Endothelial cell of umbilical vein (primary cell): ENCODE data around the gene PRM3. TPM values are rescaled to one million over a fixed set of nuclear protein-coding genes. Genes with fewer than 3 reads are reported as not detected.

Experiments
- BruUV-seq: library from RNA; stranded (reverse); fragments of 400-500 nt; replicated peaks from 2 replicates; lab custom pipeline; 2021; lab: Mats Ljungman, UMichigan
- CTCF ChIA-PET: fragments of 300-600, 350-600 bp; sonication (Branson Sonifier 250); formaldehyde crosslinking; loops from one replicate; lab custom pipeline; 2021; ENCODE audit warnings: antibody characterized with exemption, inconsistent platforms; lab: Charles Lee
- POLR2A ChIA-PET: fragments of 300-600, 350-600 bp; sonication (Branson Sonifier 250); formaldehyde crosslinking; loops from one replicate; lab custom pipeline; 2021; ENCODE audit warnings: antibody characterized with exemption, inconsistent platforms; lab: Charles Lee
- DNase-seq: peaks from one replicate; pipeline ENCODE4 v3.0.0-alpha.2; 2011; ENCODE audit warnings: low read depth, low spot score
- FAIRE-seq: peaks from 2 replicates; lab custom pipeline; 2011; peaks lifted over from hg19 to GRCh38; lab: Jason Lieb, UNC
- H2AFZ ChIP-seq: 2 replicates; pipeline ENCODE4 v1.6.0; 2012; ENCODE audit warnings: low read depth, low read length, control low read depth, inconsistent platforms
- H3K27ac ChIP-seq: 2 replicates; pipeline ENCODE4 v1.5.1; 2011; ENCODE audit warnings: low read depth, mild to moderate bottlenecking, control low read depth, low read length, moderate library complexity; ENCODE audit not compliant: insufficient read depth
- H3K27me3 ChIP-seq, 2 experiments: 2 replicates each; pipeline versions ENCODE4 v1.6.0 to v1.6.1; 2011; ENCODE audit warnings: low read length in 2 of 2, mixed read lengths in 1 of 2; ENCODE audit not compliant: control insufficient read depth in 2 of 2, insufficient read depth in 2 of 2
- H3K36me3 ChIP-seq, 2 experiments: 2 replicates in 1 of 2; 3 replicates in 1 of 2; pipeline ENCODE4 v1.5.1; 2011; ENCODE audit warnings: low read length in 2 of 2, mild to moderate bottlenecking in 1 of 2, moderate library complexity in 1 of 2; ENCODE audit not compliant: control insufficient read depth in 2 of 2, insufficient read depth in 2 of 2; ENCODE audit errors: extremely low read depth in 1 of 2
- H3K4me1 ChIP-seq: 3 replicates; pipeline ENCODE4 v1.5.1; 2011; ENCODE audit warnings: mild to moderate bottlenecking, low read length; ENCODE audit not compliant: control insufficient read depth, insufficient read depth; ENCODE audit errors: extremely low read depth
- H3K4me2 ChIP-seq: 2 replicates; pipeline ENCODE4 v1.6.1; 2011; ENCODE audit warnings: low read length, control low read depth, mixed read lengths; ENCODE audit not compliant: insufficient read depth
- H3K4me3 ChIP-seq, 3 experiments: fragments of 200-600 bp in 1 of 3; sonication (generic), shearing (Covaris generic) in 1 of 3; replicated peaks in 1 of 3; 2 replicates each; pipeline ENCODE4 v1.5.1; 2011 to 2016; ENCODE audit warnings: control low read depth in 3 of 3, low read length in 3 of 3, mild to moderate bottlenecking in 2 of 3, inconsistent platforms in 1 of 3, low read depth in 1 of 3, moderate library complexity in 1 of 3; ENCODE audit not compliant: insufficient read depth in 1 of 3
- H3K79me2 ChIP-seq: 2 replicates; pipeline ENCODE4 v1.6.0; 2012; ENCODE audit warnings: low read length, inconsistent platforms; ENCODE audit not compliant: control insufficient read depth, insufficient read depth
- H3K9ac ChIP-seq: replicated peaks from 2 replicates; pipeline ENCODE3; 2011; ENCODE audit warnings: low read length, control low read depth; ENCODE audit not compliant: insufficient read depth; ENCODE audit errors: extremely low read depth
- H3K9me1 ChIP-seq: replicated peaks from 3 replicates; pipeline ENCODE4 v1.6.0; 2011; ENCODE audit warnings: mild to moderate bottlenecking, low read length; ENCODE audit not compliant: control insufficient read depth, insufficient read depth; ENCODE audit errors: extremely low read depth
- H3K9me3 ChIP-seq: replicated peaks from 2 replicates; pipeline ENCODE4 v1.5.1; 2012; ENCODE audit warnings: low read length, inconsistent platforms; ENCODE audit not compliant: control insufficient read depth, insufficient read depth
- H4K20me1 ChIP-seq: replicated peaks from 2 replicates; pipeline ENCODE3; 2011; ENCODE audit warnings: mild to moderate bottlenecking, low read length; ENCODE audit not compliant: control insufficient read depth, insufficient read depth; ENCODE audit errors: extremely low read depth
- EZH2 ChIP-seq: IDR thresholded peaks from 2 replicates; pipeline ENCODE4 v1.6.1; 2012; ENCODE audit warnings: borderline replicate concordance, low read depth, mild to moderate bottlenecking, moderate library complexity, low read length, inconsistent platforms; ENCODE audit not compliant: severe bottlenecking
- FOS ChIP-seq: IDR thresholded peaks from 2 replicates; pipeline ENCODE4 v1.6.1; 2011; ENCODE audit warnings: mild to moderate bottlenecking, low read length, moderate library complexity, borderline replicate concordance; ENCODE audit not compliant: insufficient read depth
- GATA2 ChIP-seq: IDR thresholded peaks from 2 replicates; pipeline ENCODE4 v1.7.0; 2011; ENCODE audit warnings: low read depth, mild to moderate bottlenecking, moderate library complexity, mixed read lengths, low read length; ENCODE audit not compliant: insufficient read length, insufficient read depth
- JUN ChIP-seq: IDR thresholded peaks from 2 replicates; pipeline ENCODE4 v1.6.1; 2011; ENCODE audit warnings: borderline replicate concordance, low read depth; ENCODE audit not compliant: insufficient read length, insufficient read depth
- MYC ChIP-seq: IDR thresholded peaks from one replicate; pipeline ENCODE4 v1.6.1; 2011; ENCODE audit warnings: mild to moderate bottlenecking, low read depth, low read length
- POLR2A ChIP-seq: IDR thresholded peaks from 2 replicates; pipeline ENCODE4 v1.6.1; 2012; ENCODE audit warnings: low read depth, mild to moderate bottlenecking, control low read depth, low read length
- POLR2AphosphoS5 ChIP-seq: IDR thresholded peaks from 2 replicates; pipeline ENCODE4 v1.6.1; 2012; ENCODE audit warnings: low read depth, mild to moderate bottlenecking, control low read depth, low read length, moderate library complexity; ENCODE audit not compliant: insufficient read depth
- dilution Hi-C: fragments of 300-500 bp; cut with MboI; formaldehyde crosslinking; loops from one replicate; pipeline ENCODE4 v1.15.0; 2019; ENCODE audit warnings: low sequenced_read_pairs; ENCODE audit not compliant: extremely low pct_ligation_motif_present
- intact Hi-C: fragments of 100-400 bp; cut with micrococcal nuclease; formaldehyde crosslinking; loops from one replicate; pipeline ENCODE4 v1.10.0; 2022
- polyA plus RNA-seq, 4 experiments: library from polyadenylated mRNA; depleted of rRNA in 3 of 4; stranded (reverse) in 3 of 4; unstranded in 1 of 4; fragments of >200 nt; gene quantifications; 2 replicates each; pipeline versions ENCODE4 v1.2.1 to v1.2.3, GENCODE V29; 2011 to 2012; ENCODE audit warnings: missing spikeins in 1 of 4
- total RNA-seq: library from RNA; stranded (reverse); gene quantifications from 2 replicates; pipeline ENCODE4 v1.2.3, GENCODE V29; 2021
- TF ChIP-seq, protein P1 (sequence below), 2 donors: IDR thresholded peaks; 1 replicate in 1 of 2; 2 replicates in 1 of 2; pipeline ENCODE4 v1.5.1; 2011; ENCODE audit warnings: low read length in 2 of 2, mild to moderate bottlenecking in 2 of 2, moderate library complexity in 2 of 2, control low read depth in 1 of 2, inconsistent platforms in 1 of 2, low read depth in 1 of 2; ENCODE audit not compliant: insufficient read depth in 1 of 2; ENCODE audit errors: extremely low read depth in 1 of 2
- TF ChIP-seq, protein P2 (sequence below): IDR thresholded peaks from 2 replicates; pipeline ENCODE4 v1.6.1; 2011; ENCODE audit not compliant: insufficient read depth, insufficient read length

PRM3 gene
- total and polyA plus RNA-seq, 2 donors (not counting 3 experiments of a cell fraction or from before 2014, with no cell fraction given) = not detected

- Histone ChIP-seq H2AFZ (no peak overlapping the region), H3K4me2 (no peak overlapping the region), H3K4me3 (no peak overlapping the region), H3K9ac (no peak overlapping the region), H3K79me2 (no peaks in the 10 kb centered on the region), H3K27ac (no peak overlapping the region), H3K27me3 (peaks cover 4 to 6% of the 10 kb centered on the region in 2 experiments), H3K9me1 (no peaks in the 10 kb centered on the region), H3K9me3 (no peaks in the 10 kb centered on the region), H3K4me1 (no peaks in the 10 kb centered on the region), H3K36me3 (no peaks in the 10 kb centered on the region), H4K20me1 (no peaks in the 10 kb centered on the region)
- dilution Hi-C loops (no loop called here), intact Hi-C loops (no loop called here)
- ChIA-PET CTCF (interaction anchor here (0.6 kb wide), 1 partner anchor 212 kb away, joined by 3 read pairs; no protein-coding TSS in a partner anchor), POLR2A (no interaction called here)
- DNase-seq = no peak
- BruUV-seq = no TSS peak
- TF ChIP-seq, protein P1, sequence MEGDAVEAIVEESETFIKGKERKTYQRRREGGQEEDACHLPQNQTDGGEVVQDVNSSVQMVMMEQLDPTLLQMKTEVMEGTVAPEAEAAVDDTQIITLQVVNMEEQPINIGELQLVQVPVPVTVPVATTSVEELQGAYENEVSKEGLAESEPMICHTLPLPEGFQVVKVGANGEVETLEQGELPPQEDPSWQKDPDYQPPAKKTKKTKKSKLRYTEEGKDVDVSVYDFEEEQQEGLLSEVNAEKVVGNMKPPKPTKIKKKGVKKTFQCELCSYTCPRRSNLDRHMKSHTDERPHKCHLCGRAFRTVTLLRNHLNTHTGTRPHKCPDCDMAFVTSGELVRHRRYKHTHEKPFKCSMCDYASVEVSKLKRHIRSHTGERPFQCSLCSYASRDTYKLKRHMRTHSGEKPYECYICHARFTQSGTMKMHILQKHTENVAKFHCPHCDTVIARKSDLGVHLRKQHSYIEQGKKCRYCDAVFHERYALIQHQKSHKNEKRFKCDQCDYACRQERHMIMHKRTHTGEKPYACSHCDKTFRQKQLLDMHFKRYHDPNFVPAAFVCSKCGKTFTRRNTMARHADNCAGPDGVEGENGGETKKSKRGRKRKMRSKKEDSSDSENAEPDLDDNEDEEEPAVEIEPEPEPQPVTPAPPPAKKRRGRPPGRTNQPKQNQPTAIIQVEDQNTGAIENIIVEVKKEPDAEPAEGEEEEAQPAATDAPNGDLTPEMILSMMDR (IDR thresholded peaks at IDR 0.05; ENCODE audit: extremely low read depth in 1 of 2, insufficient read depth in 1 of 2, low read depth in 1 of 2, low read length in 2 of 2) = no peak
- TF ChIP-seq JUN (no peak), FOS (no peak), GATA2 (no peak), POLR2A (no peak), EZH2 (no peak), MYC (no peak), POLR2AphosphoS5 (no peak)
- TF ChIP-seq, protein P2, sequence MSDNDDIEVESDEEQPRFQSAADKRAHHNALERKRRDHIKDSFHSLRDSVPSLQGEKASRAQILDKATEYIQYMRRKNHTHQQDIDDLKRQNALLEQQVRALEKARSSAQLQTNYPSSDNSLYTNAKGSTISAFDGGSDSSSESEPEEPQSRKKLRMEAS = no peak
- no peak for FAIRE-seq
Measured at GRCh38 chr16:11238272-11239202, 34.9 kb downstream of the PRM3 start.
